Activated CD8-positive, alpha-beta memory T cell treated with anti-CD3 and anti-CD28 coated beads for 48 hours (primary cell): ENCODE data around the gene MCC.

ENCODE experiments used
- DNase-seq, 3 experiments: peaks; one replicate each; pipeline ENCODE4 v3.0.0-alpha.2; 2020; ENCODE audit warnings: low read depth in 2 of 3, low spot score in 2 of 3

Gene MCC

GRCh38 chr5:113204525-113205161, 283.6 kb downstream of the MCC start:
- no peak for DNase-seq

- DNase-seq = no peak
Observed at GRCh38 chr5:113203916-113204315, 284.3 kb downstream of the MCC start.

- DNase-seq = no peak
Observed at GRCh38 chr5:113202746-113203716, 285.2 kb downstream of the MCC start.

- DNase-seq = no peak
Observed at GRCh38 chr5:113202287-113202686, 286.0 kb downstream of the MCC start.

GRCh38 chr5:113201715-113202114, 286.5 kb downstream of the MCC start:
- DNase-seq = no peak

GRCh38 chr5:113199122-113199905, 288.9 kb downstream of the MCC start:
- no peak for DNase-seq

GRCh38 chr5:113197456-113198200, 290.6 kb downstream of the MCC start:
- DNase-seq = no peak

- DNase-seq = no peak
Observed at GRCh38 chr5:113195771-113196170, 292.5 kb downstream of the MCC start.

- no peak for DNase-seq
Observed at GRCh38 chr5:113195251-113195650, 293.0 kb downstream of the MCC start.

GRCh38 chr5:113194591-113194990, 293.7 kb downstream of the MCC start:
- no peak for DNase-seq

- DNase-seq = no peak
Observed at GRCh38 chr5:113194125-113194524, 294.1 kb downstream of the MCC start.

GRCh38 chr5:113193311-113193978, 294.8 kb downstream of the MCC start:
- DNase-seq = no peak

GRCh38 chr5:113192541-113192940, 295.7 kb downstream of the MCC start:
- DNase-seq = no peak

- DNase-seq = no peak
Observed at GRCh38 chr5:113190347-113190746, 297.9 kb downstream of the MCC start.

GRCh38 chr5:113189291-113189690, 299.0 kb downstream of the MCC start:
- no peak for DNase-seq

GRCh38 chr5:113188436-113188835, 299.8 kb downstream of the MCC start:
- no peak for DNase-seq

- DNase-seq = no peak
Observed at GRCh38 chr5:113187906-113188305, 300.3 kb downstream of the MCC start.

GRCh38 chr5:113186061-113186460, 302.2 kb downstream of the MCC start:
- no peak for DNase-seq

GRCh38 chr5:113183694-113184093, 304.6 kb downstream of the MCC start:
- DNase-seq = no peak

- no peak for DNase-seq
Observed at GRCh38 chr5:113182658-113183344, 305.5 kb downstream of the MCC start.
